Tongue (tissue), 3 donors: ENCODE measurements around the gene CGB1. TPM values are rescaled to one million over a fixed set of nuclear protein-coding genes. Genes with fewer than 3 reads are reported as not detected.
A peak's percentile ranks its signal among the peaks of the same experiment; 100 is the strongest.

Experiments
- DNase-seq: peaks from one replicate; pipeline ENCODE4 v3.0.0-alpha.2; 2015
- small RNA-seq: library from RNA; depleted of rRNA; stranded (forward); fragments of <200 nt; gene quantifications from one replicate; pipeline ENCODE3, GENCODE V24; 2014; ENCODE audit warnings: low replicate concordance
- total RNA-seq: library from RNA; depleted of rRNA; stranded (reverse); fragments of >200 nt; gene quantifications from one replicate; pipeline ENCODE4 v1.2.3, GENCODE V29; 2014

The CGB1 gene
- total RNA-seq, 1 donor from 2014 or later, result not detected

DNA sequence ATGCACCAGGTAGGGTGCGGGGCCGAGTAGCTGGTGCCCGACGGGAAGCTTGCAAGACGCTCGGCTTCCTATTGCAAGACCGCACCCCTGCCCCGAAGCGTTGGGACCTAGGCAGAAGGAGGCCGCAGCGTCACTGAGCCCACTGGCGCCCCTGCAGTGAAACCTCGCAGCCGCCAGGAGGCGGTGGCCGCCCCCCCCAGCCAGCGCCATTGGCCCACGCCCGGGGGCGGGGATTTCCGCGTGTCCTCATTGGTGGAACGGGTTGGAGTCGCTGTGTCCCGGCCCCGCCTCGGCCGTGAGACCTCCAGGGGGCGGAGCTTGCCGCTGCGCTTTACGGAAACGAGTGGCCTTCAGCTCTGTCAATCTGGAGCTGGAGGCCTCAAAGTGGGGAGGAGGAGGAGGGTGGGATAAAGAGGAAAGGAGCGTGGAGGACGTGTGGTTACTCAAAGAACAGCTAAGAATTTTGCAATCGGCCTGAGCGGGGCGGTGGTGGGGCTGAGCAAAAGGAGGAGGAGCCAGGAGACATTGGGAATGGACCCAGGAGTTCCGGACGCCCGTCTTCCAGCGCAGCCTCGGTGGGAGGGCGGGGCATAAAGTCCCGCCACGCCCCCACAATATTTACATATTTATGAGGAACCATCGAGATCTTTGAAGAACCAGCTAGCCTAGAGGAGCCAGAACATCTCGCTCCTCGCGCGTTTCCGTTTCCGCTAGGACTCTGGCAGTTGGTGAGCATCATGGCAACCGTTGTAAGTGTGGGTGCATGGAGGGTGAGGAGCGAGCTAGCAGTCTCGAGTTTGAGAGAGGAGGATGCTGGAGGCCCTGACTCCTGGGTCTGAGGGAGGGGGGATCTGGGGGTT, 43.3 kb downstream of the CGB1 start, which contains the start of the genes GYS1 and RUVBL2:
Gene GYS1 (minus strand): TSS at position 135 of the 860 bp plus-strand sequence. CDS start 197 bp downstream, outside the sequence.
Gene RUVBL2 (plus strand): TSS at position 713 of the 860 bp plus-strand sequence. CDS start 25 bp downstream, at position 738.
- peak; percentile 100 for DNase-seq

DNA sequence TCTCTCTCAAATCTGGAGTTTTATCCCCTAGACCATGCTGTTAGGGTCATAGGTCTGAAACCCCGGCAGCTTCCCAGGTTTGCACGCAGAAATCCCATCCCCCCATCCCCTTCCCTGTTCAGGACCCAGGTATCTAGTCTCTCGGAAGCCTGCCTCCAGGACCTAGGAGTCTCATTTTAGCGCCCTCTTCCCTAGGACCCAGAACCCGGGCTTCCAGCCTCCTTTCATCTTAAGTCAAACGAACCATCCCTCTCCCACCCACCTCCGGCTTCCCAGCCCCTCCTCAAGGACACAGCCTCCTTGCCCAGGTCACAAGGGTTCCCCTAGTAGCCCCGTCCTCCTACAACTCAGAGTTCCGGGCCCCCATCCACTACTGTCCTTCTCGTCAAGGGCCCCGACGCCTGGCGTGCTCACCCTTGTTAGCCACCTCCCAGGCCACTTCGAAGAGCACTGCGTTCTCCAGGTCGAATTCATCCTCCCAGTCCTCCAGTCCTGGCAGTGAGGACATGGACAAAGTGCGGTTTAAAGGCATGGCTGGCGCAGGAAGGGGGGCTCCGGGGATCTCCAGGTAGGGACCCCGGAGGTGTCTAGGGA, 44.0 kb downstream of the CGB1 start:
- no peak for DNase-seq

DNA sequence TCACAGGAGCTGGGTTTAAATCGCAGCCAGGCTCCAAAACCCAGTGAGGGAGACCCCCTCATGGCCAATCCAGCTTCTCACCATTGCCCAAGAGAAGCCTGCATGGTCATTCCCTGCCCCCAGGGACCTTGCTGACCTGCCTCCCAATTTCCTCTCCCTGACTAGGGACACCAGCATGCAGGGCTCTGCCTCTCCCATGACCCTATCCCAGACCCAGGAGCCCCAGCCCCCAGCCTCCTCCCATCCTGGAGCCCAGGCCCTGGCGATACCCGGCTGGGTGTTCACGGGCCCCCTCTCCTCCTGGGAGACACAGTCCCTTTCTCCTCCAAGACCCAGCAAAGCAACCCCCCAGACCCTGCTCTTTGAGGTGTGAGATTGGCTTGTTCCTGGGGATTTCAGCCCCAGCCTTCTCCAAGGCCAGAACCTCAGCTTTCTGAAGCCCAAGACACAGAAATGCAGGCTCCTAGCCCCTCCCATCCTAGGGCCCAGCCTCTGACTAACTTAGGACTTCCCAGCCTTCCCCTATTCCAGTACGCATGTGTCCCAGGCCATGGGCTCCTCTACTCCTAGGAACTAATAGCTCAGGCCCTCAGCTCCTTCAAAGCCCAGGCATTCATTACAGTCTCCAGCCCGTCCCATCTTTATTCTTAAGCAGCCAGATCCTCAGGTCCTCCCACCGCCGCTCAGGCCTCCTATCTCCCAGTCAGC, 44.7 kb downstream of the CGB1 start:
- peak; percentile 83 for DNase-seq

DNA sequence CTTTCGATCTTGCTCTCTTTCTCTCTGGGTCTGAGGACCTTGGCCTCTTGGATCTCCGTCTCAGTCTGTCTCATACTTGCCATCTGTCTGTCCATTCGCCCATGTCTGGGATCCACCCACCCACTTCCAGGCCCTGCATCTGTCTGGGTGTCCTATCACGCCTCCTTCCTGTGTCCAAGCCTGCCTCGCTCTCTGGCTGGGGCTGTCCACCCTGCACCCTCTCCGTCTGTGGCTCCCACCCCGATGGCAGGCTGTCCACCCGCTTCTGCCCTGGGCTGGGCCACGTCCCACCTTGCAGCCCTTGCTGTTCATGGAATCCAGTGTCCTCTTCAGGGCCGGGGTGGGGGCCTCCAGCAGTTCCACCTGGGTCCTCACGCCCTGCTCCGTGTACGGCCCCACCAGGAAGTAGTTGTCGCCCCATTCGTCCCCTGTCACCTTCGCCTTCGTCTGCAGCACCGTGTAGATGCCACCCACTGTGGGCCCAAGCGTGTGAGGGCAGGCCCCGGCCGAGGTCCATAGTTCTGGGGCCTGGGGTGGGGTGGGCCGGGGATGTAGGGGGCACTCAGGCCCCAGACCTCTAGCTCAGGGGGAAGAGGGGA, 45.6 kb downstream of the CGB1 start:
- DNase-seq, result no peak

DNA sequence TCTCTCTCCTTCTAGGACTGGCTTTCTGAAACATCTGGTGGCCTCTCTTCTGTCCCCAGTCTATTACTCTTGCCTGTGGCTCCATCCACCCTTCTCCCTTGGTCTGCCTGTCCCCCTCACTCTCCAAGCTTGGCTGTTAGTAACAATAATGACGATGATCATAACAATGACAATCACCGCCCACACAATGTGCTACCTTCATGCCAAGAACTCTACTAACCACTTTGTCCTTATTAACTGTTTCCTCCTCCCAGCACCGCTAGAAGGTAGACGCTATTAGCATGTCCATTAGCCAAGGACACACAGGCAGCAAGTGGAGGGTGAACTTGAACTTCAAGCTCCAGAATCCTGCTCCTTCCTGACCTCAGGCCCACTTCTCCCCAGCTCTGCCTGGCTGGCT, 46.3 kb downstream of the CGB1 start:
- no peak for DNase-seq

DNA sequence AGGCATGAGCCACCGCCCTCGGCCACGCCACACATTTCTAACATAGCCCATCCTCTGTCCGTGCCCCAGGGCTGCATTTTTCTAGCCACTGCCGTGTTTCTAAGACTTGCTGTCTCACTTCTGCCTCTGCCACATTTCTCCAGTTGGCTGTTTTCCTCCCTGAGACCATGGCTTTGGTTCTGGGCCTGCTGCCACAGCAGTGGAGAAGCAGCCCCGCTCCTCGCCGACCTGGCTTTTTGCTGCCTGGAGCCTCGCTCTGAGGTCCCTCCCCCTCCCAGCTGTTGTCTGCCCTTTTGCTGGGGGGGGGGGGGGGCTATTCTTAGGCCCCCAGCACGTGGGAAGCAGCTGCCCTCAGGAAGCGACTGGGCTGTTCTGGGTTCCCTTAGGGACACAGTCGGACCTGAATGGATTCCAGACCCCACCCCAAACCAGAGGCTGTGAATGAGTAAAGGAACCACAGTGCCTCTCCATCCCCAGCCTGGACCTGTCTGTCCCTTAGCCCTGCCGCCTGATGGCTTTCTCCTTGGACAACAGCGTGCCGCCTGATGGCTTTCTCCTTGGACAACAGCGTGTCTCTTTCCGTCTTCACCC, 46.9 kb downstream of the CGB1 start:
- DNase-seq, result peak; percentile 82

DNA sequence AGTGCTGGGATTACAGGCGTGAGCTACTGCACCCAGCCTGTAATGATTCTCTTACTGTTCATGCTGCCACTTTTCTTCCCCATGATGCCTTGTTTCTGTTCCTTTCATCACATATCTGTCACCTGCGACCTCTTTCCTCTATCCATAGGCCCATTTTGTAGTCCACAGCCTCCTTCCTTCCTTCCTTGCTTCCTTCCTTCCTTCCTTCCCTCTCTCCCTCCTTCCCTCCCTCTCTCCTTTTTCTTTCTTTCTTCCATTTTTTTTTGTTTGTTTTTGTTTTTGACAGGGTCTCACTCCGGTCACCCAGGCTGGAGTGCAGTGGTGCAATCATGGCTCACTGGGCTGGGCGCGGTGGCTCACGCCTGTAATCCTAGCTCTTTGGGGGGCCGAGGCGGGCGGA, 47.8 kb downstream of the CGB1 start:
- no peak for DNase-seq

DNA sequence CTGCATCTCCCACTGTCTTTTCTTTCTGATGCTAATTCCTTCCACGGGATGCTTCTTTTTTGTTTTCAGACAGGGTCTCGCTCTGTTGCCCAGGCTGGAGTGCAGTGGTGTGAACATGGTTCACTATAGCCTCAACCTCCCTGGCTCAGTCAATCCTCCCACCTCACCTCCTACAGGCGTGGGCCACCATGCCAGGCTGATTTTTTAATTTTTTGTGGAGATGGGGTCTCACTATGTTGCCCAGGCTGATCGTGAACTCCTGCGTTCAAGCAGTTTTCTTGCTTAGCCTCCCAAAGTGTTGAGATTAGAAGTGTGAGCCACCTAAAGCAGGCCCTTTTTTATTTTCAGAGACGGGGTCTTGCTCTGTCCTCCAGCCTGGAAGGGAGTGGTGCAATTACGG, 48.4 kb downstream of the CGB1 start:
- no peak for DNase-seq

DNA sequence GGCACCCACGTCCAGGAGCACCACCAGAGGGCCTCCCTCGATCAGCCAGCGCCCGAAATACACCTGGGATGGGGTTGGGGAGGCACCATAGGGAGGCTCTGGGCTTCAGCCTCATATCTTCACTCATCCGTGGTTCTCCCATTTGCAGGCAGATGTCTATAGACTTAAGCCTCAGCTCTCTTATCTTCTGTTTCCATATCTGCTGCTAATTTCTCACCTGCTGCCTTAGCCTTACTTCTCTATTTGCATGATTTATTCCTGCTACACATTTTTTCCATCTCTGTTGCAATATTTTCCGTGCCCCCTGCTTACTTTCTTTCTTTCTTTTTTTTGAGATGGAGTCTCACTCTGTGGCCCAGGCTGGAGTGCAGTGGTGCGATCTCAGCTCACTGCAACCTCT, 49.4 kb downstream of the CGB1 start:
- DNase-seq, result no peak

DNA sequence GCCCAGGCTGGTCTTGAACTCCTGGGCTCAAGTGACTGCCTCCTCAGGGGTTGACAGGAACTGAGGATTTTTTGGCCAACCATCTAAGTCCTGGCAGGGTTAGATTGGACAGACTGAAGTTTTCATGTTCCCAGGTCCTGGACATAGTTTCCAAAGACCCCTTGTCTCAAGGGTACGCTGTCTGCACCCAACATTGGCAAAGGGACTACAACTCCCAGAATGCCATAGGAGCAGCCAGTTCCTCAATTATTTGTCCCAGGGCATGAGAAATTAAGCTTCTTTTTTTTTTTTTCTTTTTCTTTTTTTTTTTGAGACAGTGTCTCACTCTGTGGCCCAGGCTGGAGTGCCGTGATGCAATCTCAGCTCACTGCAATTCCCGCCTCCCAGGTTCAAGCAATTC, 50.5 kb downstream of the CGB1 start:
- DNase-seq, result no peak

DNA sequence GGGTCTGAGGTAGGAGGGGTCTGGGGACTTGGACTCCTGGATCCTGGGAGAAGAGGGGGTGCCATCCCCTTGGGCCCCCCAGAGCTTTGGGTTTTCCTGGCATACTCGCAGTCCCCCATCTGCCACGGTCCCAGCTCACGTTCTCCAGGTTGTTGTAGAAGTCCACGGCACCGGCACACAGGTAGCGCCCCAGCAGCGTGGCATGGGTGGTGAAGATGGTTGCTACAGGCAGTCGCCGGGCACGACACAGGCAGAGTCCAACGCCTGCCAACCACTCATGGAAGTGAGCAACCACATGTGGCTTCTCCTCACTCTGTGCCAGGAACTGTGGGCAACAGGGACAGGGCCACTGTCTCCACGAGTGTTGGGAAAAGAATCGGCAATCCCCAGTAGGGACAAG, 51.0 kb downstream of the CGB1 start:
- no peak for DNase-seq

Small RNA genes lying within 50 kb of the gene (small RNA-seq; reads per million reads assigned to genes)
- gene MIR6798, result 0.05 reads per million
- not detected for gene RN7SL708P

Other genes starting within 250 kb of the CGB1 start
- 23.1 TPM for gene BCAT2, start 225.9 kb downstream of the CGB1 start, total RNA-seq
- 1.2 TPM for gene HSD17B14, start 200.4 kb downstream of the CGB1 start, total RNA-seq
- gene PLEKHA4, start 168.3 kb downstream of the CGB1 start, total RNA-seq, result 18.1 TPM
- gene PPP1R15A, start 164.5 kb downstream of the CGB1 start, total RNA-seq, result 64.0 TPM
- gene TULP2, start 138.2 kb downstream of the CGB1 start, total RNA-seq, result not detected
- gene NUCB1, start 136.6 kb downstream of the CGB1 start, total RNA-seq, result 154 TPM
- gene DHDH, start 103.2 kb downstream of the CGB1 start, total RNA-seq, result not detected
- 22.1 TPM for gene BAX, start 82.0 kb downstream of the CGB1 start, total RNA-seq
- gene FTL, start 71.6 kb downstream of the CGB1 start, total RNA-seq, result 430 TPM
- 88.6 TPM for gene GYS1, start 43.6 kb downstream of the CGB1 start, total RNA-seq
- gene RUVBL2, start 43.0 kb downstream of the CGB1 start, total RNA-seq, result 96.6 TPM
- not detected for gene LHB, start 19.8 kb downstream of the CGB1 start, total RNA-seq
- gene CGB3, start 12.6 kb downstream of the CGB1 start, total RNA-seq, result not detected
- gene CGB2, start 5.0 kb downstream of the CGB1 start, total RNA-seq, result not detected
- not detected for gene CGB5, start 7.0 kb upstream of the CGB1 start, total RNA-seq
- gene CGB8, start 12.2 kb upstream of the CGB1 start, total RNA-seq, result not detected
- 0.21 TPM for gene CGB7, start 20.9 kb upstream of the CGB1 start, total RNA-seq
- gene NTF4, start 27.9 kb upstream of the CGB1 start, total RNA-seq, result 6.5 TPM
- gene KCNA7, start 35.8 kb upstream of the CGB1 start, total RNA-seq, result 15.7 TPM
- gene SNRNP70, start 48.6 kb upstream of the CGB1 start, total RNA-seq, result 150 TPM
- 6.1 TPM for gene LIN7B, start 77.5 kb upstream of the CGB1 start, total RNA-seq
- gene C19orf73, start 82.2 kb upstream of the CGB1 start, total RNA-seq, result 0.51 TPM
- 9.7 TPM for gene PPFIA3, start 82.6 kb upstream of the CGB1 start, total RNA-seq
- gene HRC, start 118.5 kb upstream of the CGB1 start, total RNA-seq, result 154 TPM
- 28.2 TPM for gene TRPM4, start 120.9 kb upstream of the CGB1 start, total RNA-seq